CD8-positive, alpha-beta memory T cell (primary cell): ENCODE results near the gene PRM1. TPM values are rescaled to one million over a fixed set of nuclear protein-coding genes. Genes with fewer than 3 reads are reported as not detected.

Experiments used
- CTCF ChIA-PET: fragments of 350-600 bp; sonication (Branson Sonifier 250); formaldehyde crosslinking; loops from one replicate; lab custom pipeline; 2021; ENCODE audit warnings: antibody characterized with exemption; lab: Charles Lee
- POLR2A ChIA-PET: fragments of 350-600 bp; sonication (Branson Sonifier 250); formaldehyde crosslinking; loops from one replicate; lab custom pipeline; 2021; ENCODE audit warnings: antibody characterized with exemption; lab: Charles Lee
- DNase-seq, 5 donors: peaks; one replicate each; pipeline versions ENCODE4 v3.0.0 to v3.0.0-alpha.2; 2020 to 2022; ENCODE audit warnings: mixed read lengths in 1 of 5
- H3K27ac ChIP-seq: one replicate; pipeline ENCODE4 v1.7.0; 2013; ENCODE audit warnings: low read depth, mild to moderate bottlenecking, low read length, moderate library complexity
- H3K27me3 ChIP-seq: 2 replicates; pipeline ENCODE4 v1.7.0; 2013; ENCODE audit warnings: low read length, mild to moderate bottlenecking; ENCODE audit not compliant: insufficient read depth, poor library complexity, severe bottlenecking
- H3K36me3 ChIP-seq: 2 replicates; pipeline ENCODE4 v1.7.0; 2013; ENCODE audit warnings: mild to moderate bottlenecking, low read length, moderate library complexity; ENCODE audit not compliant: insufficient read depth
- H3K4me1 ChIP-seq: 2 replicates; pipeline ENCODE4 v1.7.0; 2013; ENCODE audit warnings: mild to moderate bottlenecking, low read length, moderate library complexity; ENCODE audit not compliant: insufficient read depth
- H3K4me3 ChIP-seq: 2 replicates; pipeline ENCODE4 v1.7.0; 2013; ENCODE audit warnings: mild to moderate bottlenecking, low read length
- H3K9me3 ChIP-seq: 2 replicates; pipeline ENCODE4 v1.7.0; 2013; ENCODE audit warnings: mild to moderate bottlenecking, low read length
- H3K27ac Mint-ChIP-seq, 8 donors: one replicate each; pipeline ENCODE4 v1.8.0; 2020 to 2021; ENCODE audit warnings: mixed read lengths in 8 of 8, mild to moderate bottlenecking in 6 of 8, inconsistent platforms in 3 of 8, moderate library complexity in 3 of 8
- H3K27me3 Mint-ChIP-seq, 2 donors: one replicate each; pipeline ENCODE4 v1.8.0; 2020 to 2021; ENCODE audit warnings: mixed read lengths in 2 of 2, mild to moderate bottlenecking in 1 of 2, moderate library complexity in 1 of 2
- H3K36me3 Mint-ChIP-seq, 3 donors: one replicate each; pipeline ENCODE4 v1.8.0; 2020 to 2021; ENCODE audit warnings: mixed read lengths in 3 of 3, inconsistent platforms in 1 of 3, mild to moderate bottlenecking in 1 of 3
- H3K4me1 Mint-ChIP-seq, 3 donors: one replicate each; pipeline ENCODE4 v1.8.0; 2020 to 2021; ENCODE audit warnings: mixed read lengths in 3 of 3, inconsistent platforms in 1 of 3, mild to moderate bottlenecking in 1 of 3
- H3K4me3 Mint-ChIP-seq, 7 donors: one replicate each; pipeline ENCODE4 v1.8.0; 2020 to 2021; ENCODE audit warnings: mixed read lengths in 7 of 7, mild to moderate bottlenecking in 6 of 7, moderate library complexity in 4 of 7, inconsistent platforms in 2 of 7
- H3K9me3 Mint-ChIP-seq, 5 donors: one replicate each; pipeline ENCODE4 v1.8.0; 2020 to 2022; ENCODE audit warnings: mixed read lengths in 5 of 5, mild to moderate bottlenecking in 3 of 5, moderate library complexity in 2 of 5, inconsistent platforms in 1 of 5
- polyA plus RNA-seq: library from polyadenylated mRNA; unstranded; fragments of 300-500 nt; fragmentation: Illumina TruSeq; gene quantifications from one replicate; pipeline ENCODE4 v1.2.3, GENCODE V29; 2021
- total RNA-seq, 2 experiments: library from RNA; stranded (reverse); gene quantifications; one replicate each; pipeline ENCODE4 v1.2.3, GENCODE V29; 2021

Gene PRM1
- total and polyA plus RNA-seq, 3 experiments from 2014 or later: not detected

DNA sequence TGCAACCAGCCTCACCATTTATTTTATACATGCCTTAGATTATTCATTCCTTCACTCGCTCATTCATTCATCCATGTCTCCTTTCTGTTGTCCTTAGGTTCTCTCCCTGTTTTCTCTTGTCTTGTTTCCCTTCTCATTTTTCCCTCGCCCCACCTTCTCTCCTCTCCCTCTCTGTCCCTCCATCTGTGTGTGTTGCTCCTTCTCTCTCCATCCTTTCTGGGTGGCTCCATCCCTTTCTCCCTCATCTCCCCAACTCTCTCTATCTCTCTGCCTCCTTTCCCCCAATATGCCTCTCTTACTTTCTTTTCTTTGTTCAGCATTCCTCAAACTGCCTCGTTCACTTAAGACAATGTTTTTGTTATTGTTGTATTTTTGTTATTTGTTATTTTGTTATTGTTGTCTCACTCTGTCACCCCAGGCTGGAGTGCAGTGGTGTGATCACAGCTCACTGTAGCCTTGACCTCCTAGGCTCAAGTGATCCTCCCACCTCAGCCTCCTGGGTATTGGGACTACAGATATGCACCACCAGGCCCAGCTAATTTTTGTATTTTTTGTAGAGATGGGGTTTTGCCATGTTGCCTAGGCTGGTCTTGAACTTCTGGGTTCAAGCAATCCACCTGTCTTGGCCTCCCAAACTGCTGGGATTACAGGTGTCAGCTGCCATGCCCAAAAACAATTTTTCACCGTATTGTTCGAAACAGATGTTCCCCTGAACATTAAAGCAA lies 39.5 kb downstream of the PRM1 start:
- ChIA-PET CTCF (interaction anchor here (1.4 to 1.5 kb wide), 2 partner anchors 11 to 13 kb away, joined by 4 to 5 read pairs; no protein-coding TSS in a partner anchor), POLR2A (interaction anchor here (1.1 to 1.2 kb wide), 2 partner anchors 13 to 16 kb away, joined by 3 to 10 read pairs; no protein-coding TSS in a partner anchor)
- H3K9me3 ChIP-seq: no peaks in the 10 kb centered on the region
- no peaks in the 10 kb centered on the region for H3K36me3 ChIP-seq
- peaks cover 4 to 24% (median 7%) of the 10 kb centered on the region in 3 donors for H3K4me1 Mint-ChIP-seq
- H3K4me3 ChIP-seq: no peak overlapping the region
- H3K4me1 ChIP-seq: peaks cover 13% of the 10 kb centered on the region
- H3K9me3 Mint-ChIP-seq: no peaks in the 10 kb centered on the region
- H3K27me3 ChIP-seq: no peaks in the 10 kb centered on the region
- H3K27ac Mint-ChIP-seq: no peak overlapping the region
- no peak for DNase-seq
- peaks cover 0 to 1% of the 10 kb centered on the region in 2 donors for H3K27me3 Mint-ChIP-seq
- H3K27ac ChIP-seq: no peak overlapping the region
- no peak overlapping the region for H3K4me3 Mint-ChIP-seq
- H3K36me3 Mint-ChIP-seq: no peaks in the 10 kb centered on the region

DNA sequence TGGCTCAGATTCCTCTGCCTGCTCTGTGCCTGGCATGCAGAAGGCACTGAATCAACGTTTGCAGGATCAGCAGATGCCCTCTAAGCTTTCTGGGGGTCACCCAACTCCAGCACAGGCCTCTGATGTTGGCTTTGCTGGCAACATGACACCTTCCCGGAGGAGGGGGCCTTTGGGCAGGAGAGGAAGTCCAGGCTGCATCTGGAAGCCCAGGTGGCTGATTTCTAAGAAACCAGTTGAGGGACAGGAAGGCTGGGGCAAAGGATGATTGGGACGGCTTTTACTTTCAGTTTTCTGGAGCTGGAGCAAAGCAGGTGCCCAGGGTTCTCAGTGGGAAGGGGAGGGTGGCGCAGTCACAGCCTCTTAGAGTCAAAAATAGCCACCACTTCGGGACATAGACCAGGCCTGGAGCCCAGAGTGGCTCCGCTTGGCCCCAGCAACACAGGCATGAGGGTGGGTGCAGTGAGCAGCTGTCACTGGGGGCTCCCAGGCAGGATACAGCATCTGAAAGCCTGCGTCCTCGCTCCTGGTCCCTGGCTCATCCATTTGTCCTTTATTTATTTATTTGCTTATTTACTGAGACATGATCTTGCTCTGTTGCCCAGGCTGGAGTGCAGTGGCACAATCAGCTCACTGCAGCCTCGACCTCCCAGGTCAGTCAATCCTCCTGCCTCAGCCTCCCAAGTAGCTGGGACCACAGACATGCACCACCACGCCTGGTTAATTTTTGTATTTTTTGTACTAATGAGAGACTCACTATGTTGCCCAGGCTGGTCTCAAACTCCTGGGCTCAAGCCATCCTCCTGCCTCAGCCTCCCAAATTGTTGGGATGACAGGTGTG lies 40.3 kb downstream of the PRM1 start:
- Histone ChIP-seq H3K4me1 (peaks cover 13% of the 10 kb centered on the region), H3K27me3 (no peaks in the 10 kb centered on the region), H3K9me3 (no peaks in the 10 kb centered on the region), H3K4me3 (no peak overlapping the region), H3K27ac (no peak overlapping the region), H3K36me3 (no peaks in the 10 kb centered on the region)
- DNase-seq: no peak
- peak overlapping the region in 5 of 7 donors; percentile 8 to 53 (median 41) for H3K4me3 Mint-ChIP-seq
- CTCF ChIA-PET: interaction anchor here (1.4 to 1.5 kb wide), 2 partner anchors 11 to 14 kb away, joined by 4 to 5 read pairs; no protein-coding TSS in a partner anchor
- no peaks in the 10 kb centered on the region for H3K36me3 Mint-ChIP-seq
- no peaks in the 10 kb centered on the region for H3K9me3 Mint-ChIP-seq
- POLR2A ChIA-PET: interaction anchor here (1.1 to 1.2 kb wide), 2 partner anchors 14 to 15 kb away, joined by 3 to 10 read pairs; no protein-coding TSS in a partner anchor
- peak overlapping the region in 4 of 8 donors; percentile 26 to 84 (median 34) for H3K27ac Mint-ChIP-seq
- H3K4me1 Mint-ChIP-seq: peaks cover 4 to 24% (median 7%) of the 10 kb centered on the region in 3 donors
- H3K27me3 Mint-ChIP-seq: peaks cover 0 to 1% of the 10 kb centered on the region in 2 donors

DNA sequence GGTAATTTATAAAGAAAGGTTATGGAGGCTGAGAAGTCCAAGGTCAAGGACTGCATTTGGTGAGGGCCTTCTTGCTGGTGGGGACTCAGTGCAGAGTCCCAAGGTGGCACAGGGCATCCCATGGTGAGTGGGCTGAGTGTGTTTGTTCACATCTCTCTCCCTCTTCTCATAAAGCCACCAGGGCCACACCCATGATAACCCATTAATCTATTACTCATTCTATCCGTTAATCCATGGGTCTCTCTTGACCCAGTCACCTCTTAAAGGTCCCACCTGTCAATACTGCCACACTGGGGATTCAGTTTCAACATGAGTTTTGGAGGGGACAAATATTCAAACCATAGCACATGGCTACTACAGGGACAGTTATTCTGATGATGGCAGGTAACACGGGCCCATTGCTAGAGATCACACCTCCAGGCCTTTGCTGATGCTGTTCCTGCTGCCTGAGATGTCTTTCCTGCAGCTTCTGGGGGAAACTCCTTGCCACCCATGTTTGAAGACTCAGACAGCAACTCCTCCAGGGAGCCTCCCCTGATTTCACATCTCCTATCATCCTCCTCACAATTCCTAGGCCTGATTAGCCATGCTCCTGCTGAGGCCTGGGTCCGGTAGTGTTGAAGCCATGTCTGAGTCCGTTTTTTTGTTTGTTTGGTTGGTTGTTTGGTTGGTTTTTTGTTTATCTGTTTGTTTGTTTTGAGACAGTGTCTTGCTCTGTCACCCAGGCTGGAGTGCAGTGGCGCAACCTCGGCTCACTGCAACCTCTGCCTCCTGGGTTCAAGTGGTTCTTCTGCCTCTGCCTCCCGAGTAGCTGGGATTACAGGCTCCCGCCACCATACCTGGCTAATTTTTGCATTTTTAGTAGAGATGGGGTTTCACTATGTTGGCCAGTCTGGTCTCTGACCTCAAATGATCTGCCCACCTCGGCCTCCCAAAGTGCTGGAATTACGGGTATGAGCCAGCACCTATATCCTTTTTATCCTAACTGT lies 41.2 kb downstream of the PRM1 start:
- POLR2A ChIA-PET: interaction anchor here (1.1 kb wide), 1 partner anchor 15 kb away, joined by 10 read pairs; no protein-coding TSS in a partner anchor
- Histone ChIP-seq H3K9me3 (no peaks in the 10 kb centered on the region), H3K36me3 (no peaks in the 10 kb centered on the region), H3K27me3 (no peaks in the 10 kb centered on the region), H3K27ac (no peak overlapping the region), H3K4me1 (peaks cover 19% of the 10 kb centered on the region), H3K4me3 (no peak overlapping the region)
- Mint-ChIP-seq H3K4me1 (peaks cover 8 to 21% (median 9%) of the 10 kb centered on the region in 3 donors), H3K9me3 (no peaks in the 10 kb centered on the region), H3K36me3 (no peaks in the 10 kb centered on the region), H3K4me3 (peak overlapping the region in 1 of 7 donors; percentile 53), H3K27ac (peak overlapping the region in 3 of 8 donors; percentile 23 to 51 (median 26)), H3K27me3 (peaks cover 0 to under 1% of the 10 kb centered on the region in 2 donors)
- DNase-seq: no peak
- CTCF ChIA-PET: interaction anchor here (1.4 to 1.9 kb wide), 3 partner anchors 12 to 15 kb away, joined by 4 to 5 read pairs (median 4); no protein-coding TSS in a partner anchor

DNA sequence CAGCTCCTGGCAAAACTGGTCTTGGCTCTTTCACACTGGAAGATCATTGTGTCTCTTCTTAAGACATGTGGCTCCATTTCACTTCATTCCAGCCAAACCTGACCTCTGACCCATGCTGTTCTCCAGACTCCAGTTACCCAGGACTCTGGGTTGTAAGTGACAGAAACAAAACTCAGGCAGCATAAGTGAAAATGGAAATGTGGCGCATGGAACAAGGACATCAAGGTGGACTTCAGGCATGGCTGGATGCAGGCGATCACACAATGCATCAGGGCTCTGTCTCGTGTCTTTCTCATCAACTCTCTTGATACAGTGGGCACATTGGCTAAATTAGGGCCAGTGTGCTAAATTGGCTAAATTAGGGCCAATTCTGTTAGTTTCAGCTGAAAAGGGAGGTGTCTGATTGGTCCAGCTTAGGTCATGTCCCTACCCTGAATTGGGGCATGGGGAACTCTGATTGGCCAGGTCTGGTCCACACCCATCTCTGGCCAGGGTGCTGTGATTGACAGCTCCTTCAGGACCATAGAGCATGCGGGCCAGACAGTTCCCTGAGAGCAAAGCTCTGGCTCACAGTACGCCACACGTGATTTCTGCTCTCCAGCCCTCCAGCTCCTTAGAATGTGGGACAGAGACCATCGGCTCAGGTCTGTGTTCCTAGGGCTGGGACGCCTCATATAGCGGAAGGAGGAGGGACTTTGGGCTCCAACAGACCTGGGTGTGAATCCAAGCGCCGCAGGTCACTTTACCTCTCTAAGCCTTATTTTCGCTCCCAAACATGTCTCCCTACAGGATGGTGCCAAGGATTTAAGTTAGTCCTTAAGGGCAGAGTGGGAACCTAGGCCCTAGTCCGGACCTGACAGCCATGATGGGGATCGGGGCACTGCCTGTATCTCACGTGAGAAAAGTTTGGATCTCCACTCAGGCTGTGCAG lies 42.6 kb downstream of the PRM1 start:
- H3K4me1 ChIP-seq: peaks cover 33% of the 10 kb centered on the region
- Mint-ChIP-seq H3K9me3 (no peaks in the 10 kb centered on the region), H3K36me3 (no peaks in the 10 kb centered on the region), H3K27ac (peak overlapping the region in 3 of 8 donors; percentile 7 to 36 (median 14)), H3K4me3 (no peak overlapping the region), H3K4me1 (peaks cover 21 to 35% (median 22%) of the 10 kb centered on the region in 3 donors), H3K27me3 (no peaks in the 10 kb centered on the region)
- DNase-seq: no peak
- H3K36me3 ChIP-seq: no peaks in the 10 kb centered on the region
- ChIA-PET POLR2A (interaction anchor here (0.6 to 0.9 kb wide), 2 partner anchors 13 to 16 kb away, joined by 3 read pairs; no protein-coding TSS in a partner anchor), CTCF (interaction anchor here (1.9 kb wide), 1 partner anchor 16 kb away, joined by 4 read pairs; no protein-coding TSS in a partner anchor)
- H3K27me3 ChIP-seq: no peaks in the 10 kb centered on the region
- H3K4me3 ChIP-seq: no peak overlapping the region
- H3K9me3 ChIP-seq: no peaks in the 10 kb centered on the region
- H3K27ac ChIP-seq: peak overlapping the region; percentile 59

DNA sequence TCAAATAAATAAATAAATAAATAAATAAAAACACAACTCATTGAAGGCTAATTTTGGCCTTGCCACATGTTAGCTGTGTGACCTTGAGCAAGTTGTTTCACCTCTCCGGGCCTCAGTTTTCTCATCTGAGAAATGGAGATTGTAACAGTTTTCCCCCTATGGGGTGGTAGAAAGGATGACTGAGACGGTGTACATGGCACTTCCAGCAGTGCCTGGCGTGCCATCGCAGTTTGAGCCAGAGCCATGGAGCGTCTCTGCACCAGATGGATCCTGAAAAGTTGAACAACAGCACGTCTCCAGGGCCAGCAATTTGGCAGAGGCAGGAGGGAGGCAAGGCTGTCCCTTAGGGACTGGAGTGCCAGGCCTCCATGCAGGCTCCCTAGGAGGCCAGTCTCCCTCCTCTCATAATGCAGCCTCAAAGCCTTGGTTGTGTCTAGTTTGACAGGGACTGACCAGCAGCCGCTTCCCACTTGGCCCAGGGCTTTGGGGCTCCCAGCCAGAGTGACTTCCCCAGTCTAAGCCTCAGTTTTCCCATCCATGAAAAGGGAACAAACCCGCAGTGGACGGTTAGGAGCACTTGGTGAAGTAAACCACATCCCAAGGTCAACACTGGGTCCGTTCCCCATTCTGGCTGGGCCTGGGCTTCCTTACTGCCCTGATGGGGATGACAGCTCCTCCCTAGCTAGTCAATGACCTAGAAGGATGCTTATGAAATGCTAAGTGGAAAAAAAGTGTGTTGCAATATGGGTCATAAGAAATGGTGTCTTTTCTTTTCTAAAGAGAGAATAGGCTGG lies 44.5 kb downstream of the PRM1 start:
- ChIA-PET CTCF (interaction anchor here (0.8 to 2.0 kb wide), 2 partner anchors 15 to 18 kb away, joined by 3 to 12 read pairs; partner anchors contain the start of gene SOCS1), POLR2A (interaction anchor here (1.0 kb wide), 1 partner anchor 10 kb away, joined by 3 read pairs; no protein-coding TSS in a partner anchor)
- peak overlapping the region in 2 of 8 donors; percentile 36 to 84 for H3K27ac Mint-ChIP-seq
- H3K27me3 Mint-ChIP-seq: no peaks in the 10 kb centered on the region
- H3K36me3 Mint-ChIP-seq: no peaks in the 10 kb centered on the region
- no peak overlapping the region for H3K4me3 ChIP-seq
- peaks cover 36 to 54% (median 41%) of the 10 kb centered on the region in 3 donors for H3K4me1 Mint-ChIP-seq
- H3K9me3 Mint-ChIP-seq: no peaks in the 10 kb centered on the region
- no peaks in the 10 kb centered on the region for H3K9me3 ChIP-seq
- H3K27me3 ChIP-seq: no peaks in the 10 kb centered on the region
- peaks cover 49% of the 10 kb centered on the region for H3K4me1 ChIP-seq
- no peak overlapping the region for H3K4me3 Mint-ChIP-seq
- DNase-seq: no peak
- H3K36me3 ChIP-seq: no peaks in the 10 kb centered on the region
- no peak overlapping the region for H3K27ac ChIP-seq

DNA sequence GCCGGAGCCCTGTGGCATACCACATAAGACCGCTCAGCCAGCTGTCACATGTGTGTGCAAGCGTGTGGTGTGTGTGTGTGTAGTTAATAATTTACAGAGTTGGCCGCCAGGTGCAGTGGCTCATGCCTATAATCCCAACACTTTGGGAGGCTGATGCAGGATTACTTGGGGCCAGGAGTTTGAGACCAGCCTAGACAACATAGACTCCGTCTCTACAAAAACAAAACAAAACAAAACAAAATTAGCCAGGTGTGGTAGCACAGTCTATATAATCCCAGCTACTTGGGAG lies 45.5 kb downstream of the PRM1 start:
- H3K4me3 Mint-ChIP-seq: no peak overlapping the region
- POLR2A ChIA-PET: no interaction called here
- H3K4me1 ChIP-seq: peaks cover 53% of the 10 kb centered on the region
- H3K36me3 Mint-ChIP-seq: no peaks in the 10 kb centered on the region
- H3K36me3 ChIP-seq: no peaks in the 10 kb centered on the region
- DNase-seq: no peak
- H3K4me1 Mint-ChIP-seq: peaks cover 39 to 60% (median 50%) of the 10 kb centered on the region in 3 donors
- no peaks in the 10 kb centered on the region for H3K9me3 Mint-ChIP-seq
- H3K4me3 ChIP-seq: no peak overlapping the region
- no peaks in the 10 kb centered on the region for H3K27me3 ChIP-seq
- CTCF ChIA-PET: interaction anchor here (0.6 to 2.0 kb wide), 2 partner anchors 19 to 248 kb away, joined by 3 to 12 read pairs; partner anchors contain the start of gene SOCS1
- H3K27me3 Mint-ChIP-seq: peaks cover 0 to 2% of the 10 kb centered on the region in 2 donors
- H3K27ac Mint-ChIP-seq: peak overlapping the region in 6 of 8 donors; percentile 26 to 92 (median 48)
- no peaks in the 10 kb centered on the region for H3K9me3 ChIP-seq
- H3K27ac ChIP-seq: no peak overlapping the region
